GM12865 (cell line): ENCODE measurements around the gene LSG1.
A peak's percentile ranks its signal among the peaks of the same experiment; 100 is the strongest.

Source experiments
- DNase-seq: peaks from one replicate; pipeline ENCODE4 v3.0.0; 2010; ENCODE audit warnings: low read depth
- H3K4me3 ChIP-seq: 2 replicates; pipeline ENCODE4 v1.5.1; 2011; ENCODE audit warnings: mild to moderate bottlenecking, low read depth, low read length, control low read depth
- TF ChIP-seq, protein P1 (sequence below): IDR thresholded peaks from 2 replicates; pipeline ENCODE4 v1.5.1; 2011; ENCODE audit warnings: low read length, control low read depth, low read depth, inconsistent platforms; ENCODE audit not compliant: insufficient read depth; ENCODE audit errors: missing control alignments

Gene LSG1

DNA sequence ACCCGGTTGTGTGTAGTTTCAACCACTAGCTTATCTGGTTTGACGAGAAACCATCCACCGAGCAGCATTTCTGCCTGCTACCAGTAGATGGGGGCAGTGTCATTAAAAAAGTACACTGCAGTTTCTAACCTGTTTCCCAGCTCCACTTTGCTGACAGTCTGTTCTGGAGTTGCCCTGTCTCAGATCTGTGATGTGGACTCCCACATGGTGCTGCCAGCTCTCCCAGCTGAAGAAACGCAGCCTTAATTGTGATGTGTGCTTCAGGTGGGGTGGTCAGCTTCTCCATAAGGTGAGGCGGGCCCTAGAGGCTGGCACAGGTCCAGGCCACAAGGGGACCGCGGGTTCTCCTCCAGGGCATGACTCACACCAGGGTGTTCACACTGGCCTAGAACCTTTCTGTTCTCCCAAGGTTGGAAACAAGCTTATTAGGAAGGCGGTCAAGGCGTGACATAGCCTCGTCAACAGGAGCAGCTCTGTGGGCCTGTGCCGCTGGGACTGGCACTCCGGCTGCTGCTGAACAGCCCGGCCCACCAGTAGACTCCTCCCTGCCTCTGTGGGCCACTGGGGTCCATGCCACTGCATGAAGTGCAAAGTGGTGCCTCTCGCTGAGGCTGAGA is 10.8 kb upstream of the LSG1 start:
- no peak overlapping the region for H3K4me3 ChIP-seq
- DNase-seq = peak; percentile 89
- TF ChIP-seq, protein P1, sequence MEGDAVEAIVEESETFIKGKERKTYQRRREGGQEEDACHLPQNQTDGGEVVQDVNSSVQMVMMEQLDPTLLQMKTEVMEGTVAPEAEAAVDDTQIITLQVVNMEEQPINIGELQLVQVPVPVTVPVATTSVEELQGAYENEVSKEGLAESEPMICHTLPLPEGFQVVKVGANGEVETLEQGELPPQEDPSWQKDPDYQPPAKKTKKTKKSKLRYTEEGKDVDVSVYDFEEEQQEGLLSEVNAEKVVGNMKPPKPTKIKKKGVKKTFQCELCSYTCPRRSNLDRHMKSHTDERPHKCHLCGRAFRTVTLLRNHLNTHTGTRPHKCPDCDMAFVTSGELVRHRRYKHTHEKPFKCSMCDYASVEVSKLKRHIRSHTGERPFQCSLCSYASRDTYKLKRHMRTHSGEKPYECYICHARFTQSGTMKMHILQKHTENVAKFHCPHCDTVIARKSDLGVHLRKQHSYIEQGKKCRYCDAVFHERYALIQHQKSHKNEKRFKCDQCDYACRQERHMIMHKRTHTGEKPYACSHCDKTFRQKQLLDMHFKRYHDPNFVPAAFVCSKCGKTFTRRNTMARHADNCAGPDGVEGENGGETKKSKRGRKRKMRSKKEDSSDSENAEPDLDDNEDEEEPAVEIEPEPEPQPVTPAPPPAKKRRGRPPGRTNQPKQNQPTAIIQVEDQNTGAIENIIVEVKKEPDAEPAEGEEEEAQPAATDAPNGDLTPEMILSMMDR = peak; percentile 88

DNA sequence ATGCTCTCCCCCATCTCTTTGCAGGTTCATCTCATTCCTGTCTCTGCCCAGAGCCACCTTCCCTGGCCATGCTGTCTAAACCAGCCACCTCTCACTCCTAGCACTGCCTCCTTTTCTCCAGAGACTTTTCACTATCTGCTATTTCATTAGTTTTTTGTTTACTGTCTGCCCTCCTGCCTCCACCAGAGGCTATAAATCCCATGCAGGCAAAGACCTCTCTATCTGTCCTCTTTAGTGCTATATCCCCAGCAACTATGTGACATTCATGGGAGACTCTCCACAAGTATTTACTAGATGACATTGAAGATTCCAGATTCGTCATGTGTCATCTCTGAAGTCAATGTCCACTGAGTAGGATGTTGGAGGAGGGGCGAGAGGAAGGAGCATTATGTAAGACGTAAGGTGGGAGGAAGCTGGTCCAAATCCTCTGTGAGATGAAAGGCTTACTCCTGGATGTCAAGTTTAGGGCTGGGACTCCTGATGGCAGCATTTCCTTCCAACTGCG is 10.2 kb upstream of the LSG1 start:
- TF ChIP-seq, protein P1 = no peak
- H3K4me3 ChIP-seq = no peak overlapping the region
- DNase-seq = no peak

DNA sequence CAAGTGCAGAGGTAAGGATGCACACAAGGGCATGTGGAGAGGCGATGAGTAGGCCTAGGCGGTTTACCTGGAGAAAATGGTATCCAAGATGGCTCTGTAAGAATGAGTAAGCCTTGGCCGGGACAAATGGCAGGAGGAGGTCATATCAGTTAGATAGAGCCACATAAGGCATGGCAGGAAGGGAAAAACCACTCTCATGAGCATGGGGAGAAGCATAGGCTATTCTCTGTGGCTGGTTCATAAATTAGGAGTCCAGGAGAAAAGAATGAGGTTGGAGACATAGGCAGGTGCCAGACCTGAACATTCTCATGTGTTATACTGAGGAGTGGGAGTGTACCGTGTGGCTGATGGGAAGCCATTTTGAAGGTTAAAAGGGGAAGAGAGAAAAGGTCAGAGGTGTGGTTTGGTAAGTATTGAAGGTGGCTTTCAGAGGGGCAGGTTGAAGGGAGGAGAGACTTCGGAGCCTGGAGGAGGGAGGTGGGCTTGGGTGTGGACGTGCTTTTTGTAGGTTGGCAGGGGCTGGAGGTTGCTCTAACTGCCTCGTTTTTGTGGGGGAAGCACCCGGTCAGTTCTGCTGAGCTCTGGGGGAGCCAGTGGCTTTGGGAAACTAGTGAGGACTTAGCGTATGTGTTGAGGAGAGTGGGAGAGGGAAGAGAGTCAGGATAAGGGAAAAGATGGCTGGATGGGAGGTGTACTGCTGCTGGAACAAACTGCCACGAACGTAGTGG is 9.1 kb upstream of the LSG1 start:
- H3K4me3 ChIP-seq = no peak overlapping the region
- DNase-seq = no peak
- TF ChIP-seq, protein P1 = no peak

DNA sequence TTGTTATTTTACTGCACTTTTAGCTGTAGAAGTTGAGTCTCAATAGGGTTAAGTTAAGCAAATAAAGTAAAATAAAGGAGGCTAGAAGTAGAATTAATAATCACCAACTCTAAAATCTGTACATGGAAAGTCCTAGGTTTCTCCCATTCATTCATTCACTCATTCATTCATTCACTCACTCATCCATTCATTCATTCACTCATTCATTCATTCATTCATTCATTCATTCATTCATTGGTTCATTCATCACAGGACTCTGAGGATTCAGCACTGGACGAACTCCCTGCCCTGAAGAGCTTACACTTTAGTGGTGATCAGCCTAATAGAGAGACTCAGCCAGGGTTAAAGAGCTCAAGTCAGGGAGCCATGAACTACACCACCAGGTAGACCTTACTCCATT is 4.5 kb upstream of the LSG1 start:
- no peak overlapping the region for H3K4me3 ChIP-seq
- no peak for DNase-seq
- TF ChIP-seq, protein P1 = no peak

DNA sequence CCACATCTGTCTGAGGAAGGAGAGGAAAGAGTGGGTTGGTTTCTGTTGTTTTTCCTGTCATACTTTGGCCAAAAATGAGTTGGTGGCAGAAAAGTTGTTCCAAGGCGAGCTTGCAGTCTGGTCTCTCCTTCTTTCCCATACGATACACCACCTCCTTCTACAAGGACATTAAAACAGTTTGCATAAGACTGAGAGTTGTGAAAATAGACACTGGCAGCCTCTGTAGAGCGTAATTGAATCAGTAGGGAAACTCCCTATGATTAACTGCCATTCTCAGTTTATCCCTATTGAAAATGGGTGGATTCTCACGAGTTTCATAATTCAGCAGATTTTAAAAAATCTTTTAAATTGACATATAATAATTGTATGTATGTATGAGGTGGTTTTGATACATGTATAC is 3.7 kb upstream of the LSG1 start:
- TF ChIP-seq, protein P1 = no peak
- no peak overlapping the region for H3K4me3 ChIP-seq
- peak; percentile 27 for DNase-seq

DNA sequence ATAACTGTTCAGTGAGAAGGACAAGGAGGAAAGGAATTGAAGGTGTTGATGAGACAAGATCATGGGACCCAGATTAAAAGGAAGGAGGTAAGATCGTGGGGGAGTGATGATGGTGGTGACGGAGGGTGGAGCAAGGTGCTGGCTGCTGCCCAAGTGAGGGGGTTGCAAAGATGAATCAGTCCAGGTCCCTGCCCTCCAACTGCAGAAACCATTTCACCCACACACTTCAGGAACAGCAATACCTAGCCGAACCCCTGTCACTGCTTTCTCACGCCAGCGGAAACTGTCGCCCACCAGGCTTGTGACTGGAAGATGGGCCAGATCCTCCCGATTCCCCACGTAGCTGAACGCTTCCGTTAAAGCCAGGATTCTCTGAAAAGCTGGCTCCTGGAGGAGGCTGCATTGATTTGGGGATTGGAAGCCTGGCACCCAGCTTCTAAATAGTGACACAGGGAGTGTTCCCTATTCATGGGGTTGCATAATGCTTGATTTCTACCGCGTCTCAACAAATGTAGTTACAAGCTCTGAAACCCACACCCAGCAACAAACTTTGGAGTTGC is 3.2 kb upstream of the LSG1 start:
- DNase-seq = peak; percentile 59
- no peak overlapping the region for H3K4me3 ChIP-seq
- TF ChIP-seq, protein P1 = no peak
